ENCODE results near the gene STAT3. TPM values are rescaled to one million over a fixed set of nuclear protein-coding genes. Genes with fewer than 3 reads are reported as not detected.

STAT3 gene
- total and polyA plus RNA-seq, 3 experiments from 2014 or later: 148 to 166 (median 155) TPM

- peaks cover 42 to 48% (median 44%) of the 10 kb centered on the region in 3 donors for H3K4me1 Mint-ChIP-seq
- H3K27me3 Mint-ChIP-seq: no peaks in the 10 kb centered on the region
- peak overlapping the region in 1 of 7 donors; percentile 44 for H3K4me3 Mint-ChIP-seq
- H3K9me3 Mint-ChIP-seq: no peaks in the 10 kb centered on the region
- Histone ChIP-seq H3K4me3 (ENCODE audit: low read length) (no peak overlapping the region), H3K27ac (ENCODE audit: low read depth, low read length) (no peak overlapping the region), H3K4me1 (ENCODE audit: insufficient read depth, low read length) (peaks cover 47% of the 10 kb centered on the region), H3K27me3 (ENCODE audit: insufficient read depth, low read length, poor library complexity, severe bottlenecking) (no peaks in the 10 kb centered on the region), H3K9me3 (ENCODE audit: low read length) (no peaks in the 10 kb centered on the region), H3K36me3 (ENCODE audit: insufficient read depth, low read length) (peaks cover 30% of the 10 kb centered on the region)
- CTCF ChIA-PET: interaction anchor here (1.1 to 20.8 kb wide), 5 partner anchors 10 to 219 kb away, joined by 4 to 373 read pairs (median 20); no protein-coding TSS in a partner anchor
- POLR2A ChIA-PET: interaction anchor here (1.3 kb wide), 1 partner anchor 78 kb away, joined by 5 read pairs; the partner anchor contains the start of gene STAT3
- H3K36me3 Mint-ChIP-seq: peaks cover 0 to 77% (median 8%) of the 10 kb centered on the region in 3 donors
- DNase-seq: no peak
- H3K27ac Mint-ChIP-seq: peak overlapping the region; percentile 34 to 88 (median 58)
These were observed 77.4 kb downstream of the STAT3 start for GRCh38 chr17:42310787-42311215.

DNA sequence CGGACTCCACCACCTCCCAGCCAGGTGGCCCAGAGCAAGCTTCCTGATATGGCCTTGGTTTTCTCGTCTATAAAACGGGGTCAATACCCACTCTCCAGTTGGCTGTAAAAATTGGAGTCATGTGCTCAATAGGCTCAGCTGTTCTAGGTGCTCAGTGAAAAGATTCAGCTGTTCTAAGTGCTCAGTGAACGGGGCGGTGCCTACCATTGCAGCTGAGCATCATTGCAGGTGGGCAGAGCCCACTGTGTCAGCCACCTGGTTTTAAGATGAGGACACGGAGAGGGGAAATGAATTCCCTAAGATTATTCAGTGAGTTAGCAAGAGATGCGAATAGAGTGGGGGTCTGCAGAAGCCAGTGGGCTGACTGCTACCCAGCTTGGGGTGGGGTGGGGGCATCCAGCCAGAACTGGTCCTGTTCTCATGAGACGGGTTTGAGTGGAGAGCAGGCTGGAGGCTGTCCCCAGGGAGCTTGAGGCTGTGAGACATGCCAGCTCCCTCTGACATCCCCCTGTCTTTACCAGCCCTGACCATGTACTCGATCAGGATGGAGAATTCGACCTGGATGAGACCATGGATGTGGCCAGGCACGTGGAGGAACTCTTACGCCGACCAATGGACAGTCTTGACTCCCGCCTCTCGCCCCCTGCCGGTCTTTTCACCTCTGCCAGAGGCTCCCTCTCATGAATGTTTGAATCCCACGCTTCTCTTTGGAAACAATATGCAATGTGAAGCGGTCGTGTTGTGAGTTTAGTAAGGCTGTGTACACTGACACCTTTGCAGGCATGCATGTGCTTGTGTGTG lies 78.1 kb downstream of the STAT3 start:
- no peaks in the 10 kb centered on the region for H3K27me3 Mint-ChIP-seq
- Histone ChIP-seq H3K27me3 (ENCODE audit: insufficient read depth, low read length, poor library complexity, severe bottlenecking) (no peaks in the 10 kb centered on the region), H3K9me3 (ENCODE audit: low read length) (no peaks in the 10 kb centered on the region), H3K4me1 (ENCODE audit: insufficient read depth, low read length) (peaks cover 46% of the 10 kb centered on the region), H3K36me3 (ENCODE audit: insufficient read depth, low read length) (peaks cover 30% of the 10 kb centered on the region), H3K4me3 (ENCODE audit: low read length) (no peak overlapping the region), H3K27ac (ENCODE audit: low read depth, low read length) (no peak overlapping the region)
- H3K4me3 Mint-ChIP-seq: no peak overlapping the region
- H3K36me3 Mint-ChIP-seq: peaks cover 0 to 73% (median 8%) of the 10 kb centered on the region in 3 donors
- H3K9me3 Mint-ChIP-seq: no peaks in the 10 kb centered on the region
- no peak for DNase-seq
- ChIA-PET POLR2A (interaction anchor here (1.3 kb wide), 1 partner anchor 78 kb away, joined by 5 read pairs; the partner anchor contains the start of gene STAT3), CTCF (interaction anchor here (1.1 to 20.8 kb wide), 7 partner anchors 9 to 290 kb away, joined by 3 to 373 read pairs (median 7); partner anchors contain the start of gene NKIRAS2)
- H3K27ac Mint-ChIP-seq: peak overlapping the region; percentile 34 to 82 (median 72)
- peaks cover 36 to 42% (median 38%) of the 10 kb centered on the region in 3 donors for H3K4me1 Mint-ChIP-seq

- no peak overlapping the region for H3K4me3 ChIP-seq (ENCODE audit: low read length)
- no peaks in the 10 kb centered on the region for H3K27me3 ChIP-seq (ENCODE audit: insufficient read depth, low read length, poor library complexity, severe bottlenecking)
- DNase-seq: no peak
- ChIA-PET CTCF (interaction anchor here (0.6 to 20.8 kb wide), 7 partner anchors 8 to 377 kb away, joined by 3 to 373 read pairs (median 3); partner anchors contain the start of gene NKIRAS2), POLR2A (no interaction called here)
- H3K4me1 ChIP-seq (ENCODE audit: insufficient read depth, low read length): peaks cover 35% of the 10 kb centered on the region
- H3K9me3 Mint-ChIP-seq: no peaks in the 10 kb centered on the region
- no peak overlapping the region for H3K4me3 Mint-ChIP-seq
- H3K9me3 ChIP-seq (ENCODE audit: low read length): no peaks in the 10 kb centered on the region
- peaks cover 30% of the 10 kb centered on the region for H3K36me3 ChIP-seq (ENCODE audit: insufficient read depth, low read length)
- H3K4me1 Mint-ChIP-seq: peaks cover 28 to 36% (median 31%) of the 10 kb centered on the region in 3 donors
- peak overlapping the region in 4 of 8 donors; percentile 21 to 74 (median 66) for H3K27ac Mint-ChIP-seq
- no peaks in the 10 kb centered on the region for H3K27me3 Mint-ChIP-seq
- no peak overlapping the region for H3K27ac ChIP-seq (ENCODE audit: low read depth, low read length)
- H3K36me3 Mint-ChIP-seq: peaks cover 0 to 79% (median 8%) of the 10 kb centered on the region in 3 donors
These were observed 79.1 kb downstream of the STAT3 start for GRCh38 chr17:42309142-42309541.

GRCh38 chr17:42308446-42308845 lies 79.8 kb downstream of the STAT3 start:
- Histone ChIP-seq H3K4me3 (ENCODE audit: low read length) (no peak overlapping the region), H3K9me3 (ENCODE audit: low read length) (no peaks in the 10 kb centered on the region), H3K27me3 (ENCODE audit: insufficient read depth, low read length, poor library complexity, severe bottlenecking) (no peaks in the 10 kb centered on the region), H3K27ac (ENCODE audit: low read depth, low read length) (no peak overlapping the region), H3K4me1 (ENCODE audit: insufficient read depth, low read length) (peaks cover 28% of the 10 kb centered on the region), H3K36me3 (ENCODE audit: insufficient read depth, low read length) (peaks cover 30% of the 10 kb centered on the region)
- Mint-ChIP-seq H3K9me3 (no peaks in the 10 kb centered on the region), H3K4me3 (no peak overlapping the region), H3K36me3 (peaks cover 0 to 79% (median 12%) of the 10 kb centered on the region in 3 donors), H3K27me3 (no peaks in the 10 kb centered on the region), H3K4me1 (peaks cover 21 to 29% (median 24%) of the 10 kb centered on the region in 3 donors), H3K27ac (peak overlapping the region in 2 of 8 donors; percentile 38 to 92)
- DNase-seq: no peak
- ChIA-PET CTCF (interaction anchor here (1.2 to 20.8 kb wide), 3 partner anchors 13 to 96 kb away, joined by 3 to 373 read pairs (median 7); no protein-coding TSS in a partner anchor), POLR2A (interaction anchor here (1.0 kb wide), 1 partner anchor 240 kb away, joined by 3 read pairs; no protein-coding TSS in a partner anchor)

GRCh38 chr17:42307362-42307927 lies 80.8 kb downstream of the STAT3 start:
- peaks cover 16 to 19% (median 17%) of the 10 kb centered on the region in 3 donors for H3K4me1 Mint-ChIP-seq
- no peak overlapping the region for H3K27ac ChIP-seq (ENCODE audit: low read depth, low read length)
- H3K27ac Mint-ChIP-seq: peak overlapping the region in 2 of 8 donors; percentile 29 to 68
- no peak overlapping the region for H3K4me3 Mint-ChIP-seq
- H3K4me3 ChIP-seq (ENCODE audit: low read length): no peak overlapping the region
- POLR2A ChIA-PET: interaction anchor here (1.0 kb wide), 1 partner anchor 241 kb away, joined by 3 read pairs; no protein-coding TSS in a partner anchor
- CTCF ChIA-PET: interaction anchor here (20.8 kb wide), 1 partner anchor 97 kb away, joined by 373 read pairs; no protein-coding TSS in a partner anchor
- peaks cover 20% of the 10 kb centered on the region for H3K4me1 ChIP-seq (ENCODE audit: insufficient read depth, low read length)
- no peak for DNase-seq
- H3K9me3 Mint-ChIP-seq: no peaks in the 10 kb centered on the region
- no peaks in the 10 kb centered on the region for H3K9me3 ChIP-seq (ENCODE audit: low read length)
- peaks cover 32% of the 10 kb centered on the region for H3K36me3 ChIP-seq (ENCODE audit: insufficient read depth, low read length)
- H3K36me3 Mint-ChIP-seq: peaks cover 2 to 87% (median 14%) of the 10 kb centered on the region in 3 donors
- no peaks in the 10 kb centered on the region for H3K27me3 Mint-ChIP-seq
- no peaks in the 10 kb centered on the region for H3K27me3 ChIP-seq (ENCODE audit: insufficient read depth, low read length, poor library complexity, severe bottlenecking)

DNA sequence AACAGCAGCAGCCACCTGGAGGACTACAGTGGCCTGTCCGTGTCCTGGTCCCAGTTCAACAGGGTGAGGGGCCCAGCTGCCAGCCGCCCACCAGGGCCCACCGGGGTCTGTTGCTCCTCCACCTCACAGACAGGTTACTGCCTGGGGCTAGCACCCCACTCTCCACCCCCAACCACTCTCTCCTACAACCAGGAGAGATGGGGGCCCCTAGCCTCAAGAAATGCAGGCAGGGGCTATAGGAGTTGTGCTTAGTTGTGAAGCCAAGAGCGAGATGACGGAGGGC lies 81.9 kb downstream of the STAT3 start:
- H3K4me1 ChIP-seq (ENCODE audit: insufficient read depth, low read length): peaks cover 9% of the 10 kb centered on the region
- CTCF ChIA-PET: no interaction called here
- H3K36me3 ChIP-seq (ENCODE audit: insufficient read depth, low read length): peaks cover 43% of the 10 kb centered on the region
- Mint-ChIP-seq H3K4me3 (no peak overlapping the region), H3K27ac (peak overlapping the region in 2 of 8 donors; percentile 31 to 78), H3K9me3 (no peaks in the 10 kb centered on the region), H3K27me3 (no peaks in the 10 kb centered on the region), H3K36me3 (peaks cover 2 to 94% (median 19%) of the 10 kb centered on the region in 3 donors), H3K4me1 (peaks cover 7 to 11% (median 8%) of the 10 kb centered on the region in 3 donors)
- POLR2A ChIA-PET: no interaction called here
- no peak overlapping the region for H3K27ac ChIP-seq (ENCODE audit: low read depth, low read length)
- no peaks in the 10 kb centered on the region for H3K9me3 ChIP-seq (ENCODE audit: low read length)
- DNase-seq: no peak
- H3K4me3 ChIP-seq (ENCODE audit: low read length): no peak overlapping the region
- no peaks in the 10 kb centered on the region for H3K27me3 ChIP-seq (ENCODE audit: insufficient read depth, low read length, poor library complexity, severe bottlenecking)

DNA sequence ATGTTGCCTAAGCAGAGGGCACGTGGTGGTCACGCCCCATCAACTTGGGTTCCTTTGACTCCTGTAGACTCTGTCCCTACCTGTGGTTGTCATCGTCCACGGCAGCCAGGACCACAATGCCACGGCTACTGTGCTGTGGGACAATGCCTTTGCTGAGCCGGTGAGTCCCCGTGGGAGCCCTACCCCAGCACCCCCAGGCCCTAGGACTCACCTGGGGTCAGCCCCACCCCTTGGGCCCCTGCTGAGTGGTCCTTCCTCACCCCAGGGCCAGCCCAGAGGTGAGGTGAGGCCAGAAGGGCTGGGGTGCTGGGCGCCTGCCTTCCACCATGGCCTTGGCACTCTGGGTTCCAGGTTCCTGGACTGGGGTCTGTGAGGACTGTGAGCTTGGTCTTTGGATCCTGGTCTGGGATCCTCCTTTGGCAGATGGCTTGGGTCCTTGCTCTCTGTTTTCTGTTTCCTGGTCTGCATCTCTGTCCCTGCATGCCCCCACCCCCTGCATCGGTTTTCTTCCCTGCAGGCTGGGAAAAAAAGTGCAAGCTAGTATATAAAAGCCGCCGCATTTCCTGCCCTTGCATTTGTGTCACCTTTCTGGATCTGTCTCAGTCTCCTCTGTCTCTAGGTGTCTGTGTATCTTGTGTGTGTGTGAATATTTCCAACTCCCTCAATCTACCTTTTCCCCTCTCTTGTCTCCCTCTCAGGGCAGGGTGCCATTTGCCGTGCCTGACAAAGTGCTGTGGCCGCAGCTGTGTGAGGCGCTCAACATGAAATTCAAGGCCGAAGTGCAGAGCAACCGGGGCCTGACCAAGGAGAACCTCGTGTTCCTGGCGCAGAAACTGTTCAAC lies 82.5 kb downstream of the STAT3 start:
- peak in 1 of 5 donors; percentile 28 for DNase-seq
- Mint-ChIP-seq H3K36me3 (peaks cover 2 to 94% (median 20%) of the 10 kb centered on the region in 3 donors), H3K9me3 (no peaks in the 10 kb centered on the region), H3K4me3 (no peak overlapping the region), H3K27ac (peak overlapping the region in 4 of 8 donors; percentile 31 to 78 (median 55)), H3K27me3 (no peaks in the 10 kb centered on the region), H3K4me1 (peaks cover 1 to 8% (median 2%) of the 10 kb centered on the region in 3 donors)
- H3K4me1 ChIP-seq (ENCODE audit: insufficient read depth, low read length): peaks cover 5% of the 10 kb centered on the region
- peaks cover 48% of the 10 kb centered on the region for H3K36me3 ChIP-seq (ENCODE audit: insufficient read depth, low read length)
- no peaks in the 10 kb centered on the region for H3K27me3 ChIP-seq (ENCODE audit: insufficient read depth, low read length, poor library complexity, severe bottlenecking)
- H3K4me3 ChIP-seq (ENCODE audit: low read length): no peak overlapping the region
- no peaks in the 10 kb centered on the region for H3K9me3 ChIP-seq (ENCODE audit: low read length)
- H3K27ac ChIP-seq (ENCODE audit: low read depth, low read length): no peak overlapping the region
- ChIA-PET POLR2A (no interaction called here), CTCF (interaction anchor here (0.7 kb wide), 1 partner anchor 12 kb away, joined by 3 read pairs; no protein-coding TSS in a partner anchor)
